B cell (primary cell): ENCODE data around the gene CASK. TPM values are rescaled to one million over a fixed set of nuclear protein-coding genes. Genes with fewer than 3 reads are reported as not detected.

Source experiments
- ATAC-seq: fragments of 200-7000 bp; cut with Tn5 transposase; one replicate; pipeline ENCODE4 v1.10.0; 2021; ENCODE audit warnings: low read depth, mild to moderate bottlenecking, moderate number of reproducible peaks, moderate library complexity
- CTCF ChIA-PET: fragments of 350-600 bp; sonication (Branson Sonifier 250); formaldehyde crosslinking; loops from one replicate; lab custom pipeline; 2021; ENCODE audit warnings: antibody characterized with exemption, inconsistent platforms; lab: Charles Lee
- POLR2A ChIA-PET: fragments of 350-600 bp; sonication (Branson Sonifier 250); formaldehyde crosslinking; loops from one replicate; lab custom pipeline; 2021; ENCODE audit warnings: antibody characterized with exemption; lab: Charles Lee
- DNase-seq: peaks from one replicate; pipeline ENCODE4 v3.0.0; 2013
- H2AFZ ChIP-seq: 2 replicates; pipeline ENCODE4 v1.6.1; 2012; ENCODE audit warnings: mild to moderate bottlenecking, low read depth, low read length; ENCODE audit not compliant: insufficient read depth, poor library complexity, severe bottlenecking
- H3K27ac ChIP-seq, 2 donors: 1 replicate in 1 of 2; 2 replicates in 1 of 2; pipeline ENCODE4 v1.5.1; 2012 to 2013; ENCODE audit warnings: low read length in 2 of 2, mild to moderate bottlenecking in 2 of 2, moderate library complexity in 1 of 2
- H3K27me3 ChIP-seq, 4 experiments: fragments of 200-600 bp in 1 of 4; sonication (generic) in 1 of 4; replicated peaks in 1 of 4; 1 replicate in 2 of 4; 2 replicates in 2 of 4; pipeline versions ENCODE4 v1.6.1 to v1.7.0; 2013 to 2016; ENCODE audit warnings: low read length in 3 of 4, mild to moderate bottlenecking in 2 of 4, mixed read lengths in 1 of 4, moderate library complexity in 1 of 4; ENCODE audit not compliant: insufficient read depth in 4 of 4, control insufficient read depth in 3 of 4; ENCODE audit errors: control extremely low read depth in 1 of 4
- H3K36me3 ChIP-seq, 2 experiments: replicated peaks in 1 of 2; 1 replicate in 1 of 2; 2 replicates in 1 of 2; pipeline versions ENCODE4 v1.6.1 to v1.7.1; 2013; ENCODE audit warnings: low read length in 1 of 2; ENCODE audit not compliant: insufficient read depth in 2 of 2, control insufficient read depth in 1 of 2; ENCODE audit errors: control extremely low read depth in 1 of 2, extremely low read depth in 1 of 2
- H3K4me1 ChIP-seq, 2 donors: fragments of 200-600 bp in 1 of 2; sonication (generic) in 1 of 2; 1 replicate in 1 of 2; 2 replicates in 1 of 2; pipeline versions ENCODE4 v1.5.1 to v1.6.1; 2013 to 2017; ENCODE audit warnings: low read length in 2 of 2; ENCODE audit not compliant: control insufficient read depth in 2 of 2, insufficient read depth in 2 of 2
- H3K4me2 ChIP-seq: replicated peaks from 2 replicates; pipeline ENCODE3; 2012; ENCODE audit warnings: mild to moderate bottlenecking, low read depth, low read length; ENCODE audit not compliant: poor library complexity, severe bottlenecking
- H3K4me3 ChIP-seq, 5 experiments: fragments of 200-600 bp in 1 of 5; sonication (generic) in 1 of 5; 1 replicate in 3 of 5; 2 replicates in 2 of 5; pipeline versions ENCODE4 v1.5.1 to v1.7.0; 2011 to 2016; ENCODE audit warnings: low read length in 4 of 5, mild to moderate bottlenecking in 4 of 5, low read depth in 2 of 5, control low read depth in 1 of 5, moderate library complexity in 1 of 5; ENCODE audit not compliant: insufficient read depth in 1 of 5; ENCODE audit errors: control extremely low read depth in 1 of 5, extremely low read depth in 1 of 5
- H3K79me2 ChIP-seq: fragments of 200-600 bp; sonication (generic); one replicate; pipeline ENCODE4 v1.6.0; 2016; ENCODE audit warnings: low read length; ENCODE audit not compliant: control insufficient read depth, insufficient read depth
- H3K9ac ChIP-seq: fragments of 200-600 bp; sonication (generic); 2 replicates; pipeline ENCODE4 v1.6.1; 2017; ENCODE audit warnings: mild to moderate bottlenecking, low read length, moderate library complexity
- H3K9me3 ChIP-seq, 3 donors: one replicate each; pipeline versions ENCODE4 v1.6.1 to v1.7.1; 2013; ENCODE audit warnings: low read length in 2 of 3; ENCODE audit not compliant: control insufficient read depth in 2 of 3, insufficient read depth in 1 of 3; ENCODE audit errors: control extremely low read depth in 1 of 3
- H4K20me1 ChIP-seq: 2 replicates; pipeline ENCODE4 v1.6.0; 2012; ENCODE audit warnings: mild to moderate bottlenecking, low read length; ENCODE audit not compliant: insufficient read depth, control insufficient read depth, poor library complexity, severe bottlenecking
- H3K27ac Mint-ChIP-seq: one replicate; pipeline ENCODE4 v1.8.0; 2021; ENCODE audit warnings: mixed read lengths
- H3K27me3 Mint-ChIP-seq: one replicate; pipeline ENCODE4 v1.8.0; 2021; ENCODE audit warnings: mixed read lengths
- H3K4me1 Mint-ChIP-seq: one replicate; pipeline ENCODE4 v1.8.0; 2021; ENCODE audit warnings: mixed read lengths
- H3K4me3 Mint-ChIP-seq: one replicate; pipeline ENCODE4 v1.8.0; 2021; ENCODE audit warnings: mixed read lengths
- H3K9me3 Mint-ChIP-seq: one replicate; pipeline ENCODE4 v1.8.0; 2022; ENCODE audit warnings: mixed read lengths; ENCODE audit not compliant: insufficient read depth
- EZH2 ChIP-seq: IDR thresholded peaks from 2 replicates; pipeline ENCODE4 v1.6.1; 2012; ENCODE audit warnings: borderline replicate concordance, low read depth, mild to moderate bottlenecking, moderate library complexity, low read length; ENCODE audit not compliant: insufficient read depth, poor library complexity, severe bottlenecking
- WGBS: methylation state at CpG from one replicate; pipeline ENCODE4 v1.1.5; 2013; ENCODE audit warnings: missing lambda C conversion rate; ENCODE audit not compliant: insufficient coverage; 5-methylcytosine and 5-hydroxymethylcytosine counted together
- intact Hi-C: fragments of 100-400 bp; cut with micrococcal nuclease; formaldehyde crosslinking; loops from one replicate; pipeline ENCODE4 v1.10.0; 2022
- polyA plus RNA-seq: library from polyadenylated mRNA; depleted of rRNA; stranded (reverse); fragments of >200 nt; gene quantifications from 2 replicates; pipeline ENCODE4 v1.2.3, GENCODE V29; 2012
- total RNA-seq, 2 donors: library from RNA; stranded (reverse); fragments of 120-200 nt in 1 of 2; gene quantifications; 1 replicate in 1 of 2; 2 replicates in 1 of 2; pipeline versions ENCODE4 v1.2.3 to v1.2.4, GENCODE V29; 2013 to 2022
- TF ChIP-seq, protein P1 (sequence below): fragments of 200-600 bp; IDR thresholded peaks from one replicate; pipeline ENCODE4 v1.8.0; 2022; ENCODE audit warnings: antibody characterized with exemption, mild to moderate bottlenecking

CASK gene
- total and polyA plus RNA-seq, 2 donors (not counting 1 experiment from before 2014, with no cell fraction given) = 14.2 to 50.4 TPM

DNA sequence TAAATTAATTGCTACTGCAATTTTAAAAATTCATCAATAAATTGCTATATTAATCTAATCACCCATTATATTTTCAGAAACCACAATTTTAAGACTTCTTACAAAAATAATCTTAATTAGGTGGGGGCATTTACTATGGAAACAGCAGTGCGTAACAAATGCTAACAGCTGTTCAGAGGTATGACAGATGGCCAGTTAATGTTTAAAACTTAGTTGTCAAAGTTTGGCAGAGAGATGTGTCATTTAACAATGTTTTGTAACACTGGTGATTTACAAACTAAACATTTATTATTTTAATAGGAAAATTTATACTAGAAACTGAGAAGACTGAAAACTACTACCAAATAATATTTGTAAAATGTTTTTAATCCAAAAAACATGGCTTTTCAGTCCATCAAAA lies 319.8 kb downstream of the CASK start:
- H3K27ac ChIP-seq = no peak overlapping the region
- no peak overlapping the region for H3K9ac ChIP-seq
- ChIA-PET POLR2A (no interaction called here), CTCF (no interaction called here)
- no peaks in the 10 kb centered on the region for H3K36me3 ChIP-seq
- no peak overlapping the region for H3K4me3 Mint-ChIP-seq
- no peaks in the 10 kb centered on the region for H3K79me2 ChIP-seq
- no peak for TF ChIP-seq EZH2
- H3K27me3 Mint-ChIP-seq = no peaks in the 10 kb centered on the region
- no peak for ATAC-seq
- DNase-seq = no peak
- no peak overlapping the region for H3K4me2 ChIP-seq
- no peak overlapping the region for H3K4me3 ChIP-seq
- no peak overlapping the region for H2AFZ ChIP-seq
- WGBS = no CpG with 5 or more reads among the region's 1 CpG
- H3K27ac Mint-ChIP-seq = no peak overlapping the region
- peaks cover 12 to 15% of the 10 kb centered on the region in 2 donors for H3K4me1 ChIP-seq
- no peaks in the 10 kb centered on the region for H4K20me1 ChIP-seq
- H3K4me1 Mint-ChIP-seq = peaks cover 28% of the 10 kb centered on the region
- no peaks in the 10 kb centered on the region for H3K9me3 ChIP-seq
- intact Hi-C loops = no loop called here
- no peaks in the 10 kb centered on the region for H3K9me3 Mint-ChIP-seq
- no peaks in the 10 kb centered on the region for H3K27me3 ChIP-seq

DNA sequence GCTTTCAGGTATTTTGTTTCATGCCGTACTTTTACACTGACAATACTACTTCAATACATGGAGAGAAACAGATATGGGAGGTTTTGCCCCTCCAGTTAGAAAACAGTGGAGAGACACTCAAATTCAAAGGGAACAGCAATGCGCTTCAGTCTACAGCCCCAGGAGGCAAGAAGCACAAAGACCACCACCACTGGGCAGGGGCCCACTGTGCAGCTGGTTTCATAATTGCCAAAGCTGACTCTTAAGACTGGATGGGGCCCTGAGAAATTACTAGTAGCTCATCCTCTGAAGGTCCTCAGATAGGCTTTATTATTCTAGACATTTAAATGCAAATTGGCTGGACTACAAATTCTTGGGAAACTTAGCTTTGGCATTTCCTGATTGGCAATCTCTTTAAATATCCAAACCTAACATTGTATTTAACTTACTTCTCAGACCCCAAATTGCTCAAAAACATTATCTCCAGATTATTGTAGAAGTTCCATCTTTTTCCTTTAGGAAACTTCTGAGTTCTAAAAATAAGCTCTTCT lies 320.5 kb downstream of the CASK start:
- Histone ChIP-seq H3K9me3 (no peaks in the 10 kb centered on the region), H4K20me1 (no peaks in the 10 kb centered on the region), H2AFZ (no peak overlapping the region), H3K79me2 (no peaks in the 10 kb centered on the region), H3K36me3 (no peaks in the 10 kb centered on the region), H3K27ac (no peak overlapping the region), H3K4me2 (no peak overlapping the region), H3K9ac (no peak overlapping the region), H3K27me3 (no peaks in the 10 kb centered on the region), H3K4me3 (no peak overlapping the region), H3K4me1 (peaks cover 13 to 15% of the 10 kb centered on the region in 2 donors)
- Mint-ChIP-seq H3K27ac (no peak overlapping the region), H3K4me1 (peaks cover 27% of the 10 kb centered on the region), H3K27me3 (no peaks in the 10 kb centered on the region), H3K4me3 (no peak overlapping the region), H3K9me3 (no peaks in the 10 kb centered on the region)
- intact Hi-C loops = no loop called here
- TF ChIP-seq, protein P1, sequence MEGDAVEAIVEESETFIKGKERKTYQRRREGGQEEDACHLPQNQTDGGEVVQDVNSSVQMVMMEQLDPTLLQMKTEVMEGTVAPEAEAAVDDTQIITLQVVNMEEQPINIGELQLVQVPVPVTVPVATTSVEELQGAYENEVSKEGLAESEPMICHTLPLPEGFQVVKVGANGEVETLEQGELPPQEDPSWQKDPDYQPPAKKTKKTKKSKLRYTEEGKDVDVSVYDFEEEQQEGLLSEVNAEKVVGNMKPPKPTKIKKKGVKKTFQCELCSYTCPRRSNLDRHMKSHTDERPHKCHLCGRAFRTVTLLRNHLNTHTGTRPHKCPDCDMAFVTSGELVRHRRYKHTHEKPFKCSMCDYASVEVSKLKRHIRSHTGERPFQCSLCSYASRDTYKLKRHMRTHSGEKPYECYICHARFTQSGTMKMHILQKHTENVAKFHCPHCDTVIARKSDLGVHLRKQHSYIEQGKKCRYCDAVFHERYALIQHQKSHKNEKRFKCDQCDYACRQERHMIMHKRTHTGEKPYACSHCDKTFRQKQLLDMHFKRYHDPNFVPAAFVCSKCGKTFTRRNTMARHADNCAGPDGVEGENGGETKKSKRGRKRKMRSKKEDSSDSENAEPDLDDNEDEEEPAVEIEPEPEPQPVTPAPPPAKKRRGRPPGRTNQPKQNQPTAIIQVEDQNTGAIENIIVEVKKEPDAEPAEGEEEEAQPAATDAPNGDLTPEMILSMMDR = no peak
- no peak for TF ChIP-seq EZH2
- no CpG with 5 or more reads among the region's 2 CpGs for WGBS
- ATAC-seq = no peak
- POLR2A ChIA-PET = no interaction called here
- CTCF ChIA-PET = interaction anchor here (0.5 kb wide), 1 partner anchor 13 kb away, joined by 3 read pairs; no protein-coding TSS in a partner anchor
- no peak for DNase-seq
